Measurements from ENCODE around the gene KANSL1. TPM values are rescaled to one million over a fixed set of nuclear protein-coding genes. Genes with fewer than 3 reads are reported as not detected.

KANSL1 gene
- total and polyA plus RNA-seq, 8 donors, result 24.6 to 86.6 (median 48.2) TPM

- Histone ChIP-seq H3K9me3 (no peaks in the 10 kb centered on the region), H3K27me3 (no peaks in the 10 kb centered on the region), H3K4me1 (peaks cover 18 to 27% (median 27%) of the 10 kb centered on the region in 3 donors), H3K4me3 (no peak overlapping the region), H3K36me3 (no peaks in the 10 kb centered on the region), H3K27ac (no peak overlapping the region)
- TF ChIP-seq CTCF (IDR thresholded peaks at IDR 0.05), result no peak
- ATAC-seq, result no peak
- no peak for FAIRE-seq
- intact Hi-C loops (cut with DNase I), result no loop called here
- WGBS, 2 donors, result 85 to 93% methylated on average over 4 of the region's 4 CpGs
- no peak for DNase-seq
These were observed 106.4 kb downstream of the KANSL1 start for GRCh38 chr17:46086821-46087220.

- Histone ChIP-seq H3K4me3 (no peak overlapping the region), H3K4me1 (peaks cover 18 to 38% (median 28%) of the 10 kb centered on the region in 3 donors), H3K27ac (no peak overlapping the region), H3K27me3 (no peaks in the 10 kb centered on the region), H3K9me3 (no peaks in the 10 kb centered on the region), H3K36me3 (no peaks in the 10 kb centered on the region)
- no peak for DNase-seq
- no peak for FAIRE-seq
- WGBS, 2 donors, result 80 to 88% methylated on average over 6 of the region's 6 CpGs
- peak in 1 of 4 donors; percentile 7 for ATAC-seq
- intact Hi-C loops (cut with DNase I), result no loop called here
- TF ChIP-seq CTCF (IDR thresholded peaks at IDR 0.05), result no peak
These were observed 107.7 kb downstream of the KANSL1 start for GRCh38 chr17:46085522-46085921.

DNA sequence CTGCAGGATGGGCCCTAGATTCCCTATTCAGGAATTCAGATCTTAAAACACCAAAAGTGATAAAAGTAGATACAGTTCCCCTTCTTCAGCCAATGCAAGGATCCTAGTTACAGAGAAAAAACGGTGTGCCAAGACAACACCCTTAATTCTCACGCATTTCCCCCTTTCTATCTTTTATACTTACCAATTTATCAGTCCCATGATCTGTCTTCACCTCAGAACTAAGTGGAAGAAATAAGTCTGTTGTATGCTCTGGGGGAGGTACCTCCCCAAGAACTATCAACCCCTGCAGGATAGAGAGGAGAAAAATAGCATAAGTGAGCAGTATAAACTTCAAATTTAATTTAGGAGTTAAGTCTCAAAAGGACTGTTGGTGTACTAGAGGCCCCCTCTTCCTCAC lies 111.0 kb downstream of the KANSL1 start:
- H3K4me3 ChIP-seq, result no peak overlapping the region
- intact Hi-C loops (cut with DNase I), result no loop called here
- no peak overlapping the region for H3K27ac ChIP-seq
- no peaks in the 10 kb centered on the region for H3K27me3 ChIP-seq
- 44 to 48% methylated on average over 2 of the region's 2 CpGs for WGBS, 2 donors
- no peak for DNase-seq
- no peak for FAIRE-seq
- peaks cover 27 to 48% (median 38%) of the 10 kb centered on the region in 3 donors for H3K4me1 ChIP-seq
- no peak for TF ChIP-seq CTCF (IDR thresholded peaks at IDR 0.05)
- no peak for ATAC-seq
- no peaks in the 10 kb centered on the region for H3K36me3 ChIP-seq
- no peaks in the 10 kb centered on the region for H3K9me3 ChIP-seq

DNA sequence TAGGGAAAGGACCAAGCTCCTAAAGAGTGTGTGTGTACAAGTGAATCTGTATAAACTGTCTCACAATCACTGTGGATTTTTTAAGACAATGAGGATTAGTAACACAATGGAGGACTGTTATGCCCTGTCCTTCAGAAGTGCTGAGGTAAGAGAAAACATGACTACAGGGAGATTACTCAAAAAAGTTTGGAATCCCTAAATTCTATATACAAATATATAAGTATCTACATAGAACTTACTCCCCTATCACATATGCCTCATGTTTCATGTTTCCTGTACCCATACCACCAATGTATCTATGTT lies 112.3 kb downstream of the KANSL1 start:
- intact Hi-C loops (cut with DNase I), result no loop called here
- Histone ChIP-seq H3K36me3 (no peaks in the 10 kb centered on the region), H3K27me3 (no peaks in the 10 kb centered on the region), H3K4me3 (no peak overlapping the region), H3K4me1 (peaks cover 27 to 48% (median 38%) of the 10 kb centered on the region in 3 donors), H3K27ac (no peak overlapping the region), H3K9me3 (no peaks in the 10 kb centered on the region)
- no peak for TF ChIP-seq CTCF (IDR thresholded peaks at IDR 0.05)
- ATAC-seq, result no peak
- FAIRE-seq, result no peak
- no peak for DNase-seq

DNA sequence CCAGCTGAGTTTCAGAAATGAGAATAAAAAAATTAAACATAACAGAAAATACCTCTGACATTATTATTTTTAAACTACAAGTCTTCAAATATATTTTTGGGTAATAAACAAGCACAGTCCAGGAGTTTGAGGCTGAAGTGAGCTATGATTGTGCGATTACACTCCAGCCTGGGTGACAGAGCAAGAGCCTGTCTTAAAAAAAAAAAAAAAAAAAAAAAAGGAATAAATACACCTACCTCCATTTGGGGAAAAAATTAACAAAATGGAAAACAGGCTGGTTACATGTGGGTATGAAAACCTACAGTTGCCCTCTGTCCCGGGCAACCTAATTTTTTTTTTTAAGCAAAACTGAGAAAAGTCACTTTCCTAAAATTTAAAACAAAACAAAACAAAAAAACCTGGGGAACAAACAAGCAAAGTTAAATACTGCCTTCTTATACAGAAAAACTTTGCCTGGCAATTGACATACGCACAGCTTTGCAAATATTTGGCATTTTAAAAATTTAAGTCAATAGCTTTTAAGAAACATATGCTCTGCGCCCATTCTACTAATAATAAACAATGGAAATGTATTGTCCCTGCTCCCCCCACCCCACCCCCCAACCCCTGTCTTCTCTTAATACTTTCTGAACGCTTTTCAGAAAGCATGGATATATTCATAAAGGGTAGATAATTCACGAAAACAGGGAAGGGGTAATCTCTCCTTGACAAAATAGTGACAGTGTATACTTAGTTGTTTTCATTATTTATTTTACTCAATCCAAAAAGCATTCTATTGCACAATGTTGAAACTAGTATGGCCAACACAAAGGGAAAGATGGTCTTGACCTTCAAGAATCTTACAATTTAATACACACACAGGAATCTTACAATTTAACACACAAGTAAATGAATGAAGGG lies 112.9 kb downstream of the KANSL1 start:
- no peak for DNase-seq
- intact Hi-C loops (cut with DNase I), result no loop called here
- peaks cover 27 to 48% (median 38%) of the 10 kb centered on the region in 3 donors for H3K4me1 ChIP-seq
- H3K36me3 ChIP-seq, result no peaks in the 10 kb centered on the region
- H3K4me3 ChIP-seq, result no peak overlapping the region
- no peak for TF ChIP-seq CTCF (IDR thresholded peaks at IDR 0.05)
- WGBS, 2 donors, result 87 to 89% methylated on average over 6 of the region's 6 CpGs
- no peak overlapping the region for H3K27ac ChIP-seq
- no peak for FAIRE-seq
- H3K27me3 ChIP-seq, result no peaks in the 10 kb centered on the region
- H3K9me3 ChIP-seq, result no peaks in the 10 kb centered on the region
- ATAC-seq, result no peak

All from pancreas (tissue), 10 donors.